Endothelial cell of umbilical vein (primary cell): ENCODE data around the gene PRMT7.

Source experiments
- CTCF ChIP-seq, 2 donors: IDR thresholded peaks; 1 replicate in 1 of 2; 2 replicates in 1 of 2; pipeline ENCODE4 v1.5.1; 2011; ENCODE audit warnings: low read length in 2 of 2, mild to moderate bottlenecking in 2 of 2, moderate library complexity in 2 of 2, control low read depth in 1 of 2, inconsistent platforms in 1 of 2, low read depth in 1 of 2; ENCODE audit not compliant: insufficient read depth in 1 of 2; ENCODE audit errors: extremely low read depth in 1 of 2
- EZH2 ChIP-seq: IDR thresholded peaks from 2 replicates; pipeline ENCODE4 v1.6.1; 2012; ENCODE audit warnings: borderline replicate concordance, low read depth, mild to moderate bottlenecking, moderate library complexity, low read length, inconsistent platforms; ENCODE audit not compliant: severe bottlenecking
- GATA2 ChIP-seq: IDR thresholded peaks from 2 replicates; pipeline ENCODE4 v1.7.0; 2011; ENCODE audit warnings: low read depth, mild to moderate bottlenecking, moderate library complexity, mixed read lengths, low read length; ENCODE audit not compliant: insufficient read length, insufficient read depth
- JUN ChIP-seq: IDR thresholded peaks from 2 replicates; pipeline ENCODE4 v1.6.1; 2011; ENCODE audit warnings: borderline replicate concordance, low read depth; ENCODE audit not compliant: insufficient read length, insufficient read depth
- MAX ChIP-seq: IDR thresholded peaks from 2 replicates; pipeline ENCODE4 v1.6.1; 2011; ENCODE audit not compliant: insufficient read depth, insufficient read length
- MYC ChIP-seq: IDR thresholded peaks from one replicate; pipeline ENCODE4 v1.6.1; 2011; ENCODE audit warnings: mild to moderate bottlenecking, low read depth, low read length
- POLR2A ChIP-seq: IDR thresholded peaks from 2 replicates; pipeline ENCODE4 v1.6.1; 2012; ENCODE audit warnings: low read depth, mild to moderate bottlenecking, control low read depth, low read length
- POLR2AphosphoS5 ChIP-seq: IDR thresholded peaks from 2 replicates; pipeline ENCODE4 v1.6.1; 2012; ENCODE audit warnings: low read depth, mild to moderate bottlenecking, control low read depth, low read length, moderate library complexity; ENCODE audit not compliant: insufficient read depth

DNA sequence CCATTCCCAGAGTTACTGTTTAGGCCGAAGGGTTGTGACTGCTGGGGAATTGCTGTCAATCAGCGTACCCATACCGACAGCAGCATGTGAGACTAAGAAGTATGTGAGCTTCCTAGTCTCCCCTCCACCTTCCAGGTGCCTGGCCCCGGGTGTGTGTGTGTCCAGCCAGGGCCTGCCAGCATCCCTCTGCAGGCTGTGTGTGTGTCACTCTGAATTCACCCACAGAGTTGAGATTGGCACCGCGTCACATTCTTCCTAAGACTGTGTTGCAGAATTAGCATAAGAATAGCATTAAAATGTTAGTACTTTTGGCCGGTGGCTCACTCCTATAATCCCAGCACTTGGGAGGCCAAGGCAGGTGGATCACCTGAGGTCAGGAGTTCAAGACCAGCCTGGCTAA lies 31.8 kb downstream of the PRMT7 start:
- TF ChIP-seq CTCF (IDR thresholded peaks at IDR 0.05; ENCODE audit: extremely low read depth in 1 of 2, insufficient read depth in 1 of 2, low read depth in 1 of 2, low read length in 2 of 2) (no peak), EZH2 (no peak), POLR2A (no peak), JUN (no peak), POLR2AphosphoS5 (no peak), GATA2 (no peak), MYC (no peak), MAX (no peak)
